ENCODE measurements around the gene TSPAN13.

DNA sequence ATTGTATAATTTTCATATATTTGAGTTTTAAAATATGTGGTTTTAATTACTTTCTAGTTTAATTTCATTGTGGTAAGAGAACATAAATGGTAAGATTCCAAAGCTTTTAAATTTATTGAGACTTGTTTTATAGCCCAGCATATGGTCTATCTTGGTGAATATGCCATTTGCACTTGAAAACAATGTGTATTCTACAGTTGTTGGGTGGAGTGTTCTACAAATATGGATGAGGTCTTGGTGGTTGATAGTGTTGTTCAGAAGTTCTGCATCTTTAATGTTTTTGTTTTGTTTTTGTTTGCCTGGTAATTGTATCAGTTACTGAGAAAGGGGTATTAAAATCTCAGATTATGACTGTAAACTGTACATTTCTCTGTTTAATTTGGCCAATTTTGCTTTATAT is 37.6 kb upstream of the TSPAN13 start:
- no peak for TF ChIP-seq ZNF317 (CRISPR knock-in tag; IDR thresholded peaks at IDR 0.05; ENCODE audit: borderline replicate concordance, low read depth)
- TF ChIP-seq, protein P1, sequence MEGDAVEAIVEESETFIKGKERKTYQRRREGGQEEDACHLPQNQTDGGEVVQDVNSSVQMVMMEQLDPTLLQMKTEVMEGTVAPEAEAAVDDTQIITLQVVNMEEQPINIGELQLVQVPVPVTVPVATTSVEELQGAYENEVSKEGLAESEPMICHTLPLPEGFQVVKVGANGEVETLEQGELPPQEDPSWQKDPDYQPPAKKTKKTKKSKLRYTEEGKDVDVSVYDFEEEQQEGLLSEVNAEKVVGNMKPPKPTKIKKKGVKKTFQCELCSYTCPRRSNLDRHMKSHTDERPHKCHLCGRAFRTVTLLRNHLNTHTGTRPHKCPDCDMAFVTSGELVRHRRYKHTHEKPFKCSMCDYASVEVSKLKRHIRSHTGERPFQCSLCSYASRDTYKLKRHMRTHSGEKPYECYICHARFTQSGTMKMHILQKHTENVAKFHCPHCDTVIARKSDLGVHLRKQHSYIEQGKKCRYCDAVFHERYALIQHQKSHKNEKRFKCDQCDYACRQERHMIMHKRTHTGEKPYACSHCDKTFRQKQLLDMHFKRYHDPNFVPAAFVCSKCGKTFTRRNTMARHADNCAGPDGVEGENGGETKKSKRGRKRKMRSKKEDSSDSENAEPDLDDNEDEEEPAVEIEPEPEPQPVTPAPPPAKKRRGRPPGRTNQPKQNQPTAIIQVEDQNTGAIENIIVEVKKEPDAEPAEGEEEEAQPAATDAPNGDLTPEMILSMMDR (IDR thresholded peaks at IDR 0.05): no peak
- TF ChIP-seq, protein P2, sequence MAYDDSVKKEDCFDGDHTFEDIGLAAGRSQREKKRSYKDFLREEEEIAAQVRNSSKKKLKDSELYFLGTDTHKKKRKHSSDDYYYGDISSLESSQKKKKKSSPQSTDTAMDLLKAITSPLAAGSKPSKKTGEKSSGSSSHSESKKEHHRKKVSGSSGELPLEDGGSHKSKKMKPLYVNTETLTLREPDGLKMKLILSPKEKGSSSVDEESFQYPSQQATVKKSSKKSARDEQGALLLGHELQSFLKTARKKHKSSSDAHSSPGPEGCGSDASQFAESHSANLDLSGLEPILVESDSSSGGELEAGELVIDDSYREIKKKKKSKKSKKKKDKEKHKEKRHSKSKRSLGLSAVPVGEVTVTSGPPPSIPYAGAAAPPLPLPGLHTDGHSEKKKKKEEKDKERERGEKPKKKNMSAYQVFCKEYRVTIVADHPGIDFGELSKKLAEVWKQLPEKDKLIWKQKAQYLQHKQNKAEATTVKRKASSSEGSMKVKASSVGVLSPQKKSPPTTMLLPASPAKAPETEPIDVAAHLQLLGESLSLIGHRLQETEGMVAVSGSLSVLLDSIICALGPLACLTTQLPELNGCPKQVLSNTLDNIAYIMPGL (CRISPR knock-in tag; IDR thresholded peaks at IDR 0.05): no peak
- no peak for TF ChIP-seq NFYB (CRISPR knock-in tag; conservative IDR thresholded peaks at IDR 0.05; ENCODE audit: low read depth)
- no peak for TF ChIP-seq SP1 (CRISPR knock-in tag; conservative IDR thresholded peaks at IDR 0.05)
- TF ChIP-seq FOXJ3 (CRISPR knock-in tag; IDR thresholded peaks at IDR 0.05; ENCODE audit: borderline replicate concordance): no peak
- TF ChIP-seq, protein P3, sequence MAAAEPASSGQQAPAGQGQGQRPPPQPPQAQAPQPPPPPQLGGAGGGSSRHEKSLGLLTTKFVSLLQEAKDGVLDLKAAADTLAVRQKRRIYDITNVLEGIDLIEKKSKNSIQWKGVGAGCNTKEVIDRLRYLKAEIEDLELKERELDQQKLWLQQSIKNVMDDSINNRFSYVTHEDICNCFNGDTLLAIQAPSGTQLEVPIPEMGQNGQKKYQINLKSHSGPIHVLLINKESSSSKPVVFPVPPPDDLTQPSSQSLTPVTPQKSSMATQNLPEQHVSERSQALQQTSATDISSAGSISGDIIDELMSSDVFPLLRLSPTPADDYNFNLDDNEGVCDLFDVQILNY (CRISPR knock-in tag; IDR thresholded peaks at IDR 0.05): no peak
- TF ChIP-seq, protein P4, sequence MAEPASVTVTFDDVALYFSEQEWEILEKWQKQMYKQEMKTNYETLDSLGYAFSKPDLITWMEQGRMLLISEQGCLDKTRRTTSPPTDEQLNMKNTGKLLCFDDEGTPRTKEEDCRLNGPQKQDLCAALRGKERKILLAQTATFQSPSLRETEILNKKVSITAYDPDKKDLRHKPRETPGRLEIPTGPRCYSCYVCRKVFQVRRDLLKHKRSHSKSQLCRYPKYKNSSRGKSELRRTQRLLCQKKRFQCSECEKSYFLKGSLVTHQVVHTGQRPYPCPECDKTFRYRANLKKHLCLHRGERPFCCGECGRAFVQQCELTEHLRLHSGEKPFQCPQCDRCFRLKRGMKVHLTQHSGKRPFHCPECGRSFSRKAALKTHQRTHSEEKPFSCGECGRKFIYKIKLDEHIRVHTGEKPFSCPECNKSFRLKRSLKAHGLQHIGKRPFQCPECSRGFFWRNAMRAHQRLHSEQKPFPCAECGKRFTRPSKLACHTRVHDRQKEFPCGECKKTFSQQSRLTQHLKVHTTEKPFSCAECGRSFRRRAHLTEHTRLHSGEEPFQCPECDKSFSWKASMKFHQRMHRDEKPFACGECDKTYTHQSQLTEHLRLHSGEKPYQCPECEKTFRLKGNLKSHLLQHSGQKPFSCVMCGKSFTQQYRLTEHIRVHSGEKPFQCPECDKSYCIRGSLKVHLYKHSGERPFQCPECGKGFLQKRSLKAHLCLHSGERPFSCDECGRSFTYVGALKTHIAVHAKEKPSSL (CRISPR knock-in tag; conservative IDR thresholded peaks at IDR 0.05): no peak
- TF ChIP-seq ZNF138 (CRISPR knock-in tag; conservative IDR thresholded peaks at IDR 0.05): no peak
- TF ChIP-seq, protein P5, sequence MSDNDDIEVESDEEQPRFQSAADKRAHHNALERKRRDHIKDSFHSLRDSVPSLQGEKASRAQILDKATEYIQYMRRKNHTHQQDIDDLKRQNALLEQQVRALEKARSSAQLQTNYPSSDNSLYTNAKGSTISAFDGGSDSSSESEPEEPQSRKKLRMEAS (CRISPR knock-in tag; IDR thresholded peaks at IDR 0.05): no peak
- TF ChIP-seq, protein P6, sequence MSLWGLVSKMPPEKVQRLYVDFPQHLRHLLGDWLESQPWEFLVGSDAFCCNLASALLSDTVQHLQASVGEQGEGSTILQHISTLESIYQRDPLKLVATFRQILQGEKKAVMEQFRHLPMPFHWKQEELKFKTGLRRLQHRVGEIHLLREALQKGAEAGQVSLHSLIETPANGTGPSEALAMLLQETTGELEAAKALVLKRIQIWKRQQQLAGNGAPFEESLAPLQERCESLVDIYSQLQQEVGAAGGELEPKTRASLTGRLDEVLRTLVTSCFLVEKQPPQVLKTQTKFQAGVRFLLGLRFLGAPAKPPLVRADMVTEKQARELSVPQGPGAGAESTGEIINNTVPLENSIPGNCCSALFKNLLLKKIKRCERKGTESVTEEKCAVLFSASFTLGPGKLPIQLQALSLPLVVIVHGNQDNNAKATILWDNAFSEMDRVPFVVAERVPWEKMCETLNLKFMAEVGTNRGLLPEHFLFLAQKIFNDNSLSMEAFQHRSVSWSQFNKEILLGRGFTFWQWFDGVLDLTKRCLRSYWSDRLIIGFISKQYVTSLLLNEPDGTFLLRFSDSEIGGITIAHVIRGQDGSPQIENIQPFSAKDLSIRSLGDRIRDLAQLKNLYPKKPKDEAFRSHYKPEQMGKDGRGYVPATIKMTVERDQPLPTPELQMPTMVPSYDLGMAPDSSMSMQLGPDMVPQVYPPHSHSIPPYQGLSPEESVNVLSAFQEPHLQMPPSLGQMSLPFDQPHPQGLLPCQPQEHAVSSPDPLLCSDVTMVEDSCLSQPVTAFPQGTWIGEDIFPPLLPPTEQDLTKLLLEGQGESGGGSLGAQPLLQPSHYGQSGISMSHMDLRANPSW (CRISPR knock-in tag; conservative IDR thresholded peaks at IDR 0.05; ENCODE audit: low read depth): no peak
- TF ChIP-seq, protein P7, sequence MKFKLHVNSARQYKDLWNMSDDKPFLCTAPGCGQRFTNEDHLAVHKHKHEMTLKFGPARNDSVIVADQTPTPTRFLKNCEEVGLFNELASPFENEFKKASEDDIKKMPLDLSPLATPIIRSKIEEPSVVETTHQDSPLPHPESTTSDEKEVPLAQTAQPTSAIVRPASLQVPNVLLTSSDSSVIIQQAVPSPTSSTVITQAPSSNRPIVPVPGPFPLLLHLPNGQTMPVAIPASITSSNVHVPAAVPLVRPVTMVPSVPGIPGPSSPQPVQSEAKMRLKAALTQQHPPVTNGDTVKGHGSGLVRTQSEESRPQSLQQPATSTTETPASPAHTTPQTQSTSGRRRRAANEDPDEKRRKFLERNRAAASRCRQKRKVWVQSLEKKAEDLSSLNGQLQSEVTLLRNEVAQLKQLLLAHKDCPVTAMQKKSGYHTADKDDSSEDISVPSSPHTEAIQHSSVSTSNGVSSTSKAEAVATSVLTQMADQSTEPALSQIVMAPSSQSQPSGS (CRISPR knock-in tag; IDR thresholded peaks at IDR 0.05; ENCODE audit: borderline replicate concordance, low read depth): no peak
- no peak for TF ChIP-seq ZNF416 (CRISPR knock-in tag; IDR thresholded peaks at IDR 0.05)
- no peak for TF ChIP-seq NR2C2 (CRISPR knock-in tag; IDR thresholded peaks at IDR 0.05)

Measured in WTC11 (cell line).